Vagina (tissue), 2 donors: ENCODE data around the gene TMC4.

Source experiments
- POLR2A ChIP-seq, 2 donors: fragments of 450-650 bp; IDR thresholded peaks; one replicate each; pipeline ENCODE4 v1.6.1; 2017; ENCODE audit warnings: antibody characterized with exemption in 2 of 2, mild to moderate bottlenecking in 2 of 2, moderate library complexity in 2 of 2
- TF ChIP-seq, protein P1 (sequence below), 3 experiments: fragments of 450-650 bp in 2 of 3; fragments of 200-600 bp in 1 of 3; sonication (generic) in 1 of 3; IDR thresholded peaks; one replicate each; pipeline ENCODE4 v1.5.1; 2017 to 2019; ENCODE audit warnings: antibody characterized with exemption in 3 of 3, mild to moderate bottlenecking in 2 of 3, moderate library complexity in 2 of 3

DNA sequence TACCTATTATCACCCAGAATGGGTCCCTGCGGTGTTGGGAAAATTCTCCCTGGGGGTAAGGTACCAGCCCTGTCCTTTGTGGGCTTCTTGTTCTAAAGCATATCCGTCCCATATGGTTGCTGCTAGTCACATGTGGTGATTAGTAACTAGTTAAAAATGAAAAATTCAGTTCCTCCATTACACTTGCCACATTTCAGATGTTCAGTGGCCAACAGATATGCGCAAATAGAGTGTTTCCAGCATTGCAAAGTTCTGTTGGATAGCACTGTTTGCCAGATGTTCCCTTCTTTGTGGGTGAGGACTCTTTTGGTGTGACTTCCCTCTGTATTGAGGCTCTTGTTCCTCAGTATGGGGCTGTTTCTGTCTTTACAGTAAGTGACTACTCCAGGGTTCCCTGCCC is 31.6 kb downstream of the TMC4 start:
- TF ChIP-seq, protein P1, sequence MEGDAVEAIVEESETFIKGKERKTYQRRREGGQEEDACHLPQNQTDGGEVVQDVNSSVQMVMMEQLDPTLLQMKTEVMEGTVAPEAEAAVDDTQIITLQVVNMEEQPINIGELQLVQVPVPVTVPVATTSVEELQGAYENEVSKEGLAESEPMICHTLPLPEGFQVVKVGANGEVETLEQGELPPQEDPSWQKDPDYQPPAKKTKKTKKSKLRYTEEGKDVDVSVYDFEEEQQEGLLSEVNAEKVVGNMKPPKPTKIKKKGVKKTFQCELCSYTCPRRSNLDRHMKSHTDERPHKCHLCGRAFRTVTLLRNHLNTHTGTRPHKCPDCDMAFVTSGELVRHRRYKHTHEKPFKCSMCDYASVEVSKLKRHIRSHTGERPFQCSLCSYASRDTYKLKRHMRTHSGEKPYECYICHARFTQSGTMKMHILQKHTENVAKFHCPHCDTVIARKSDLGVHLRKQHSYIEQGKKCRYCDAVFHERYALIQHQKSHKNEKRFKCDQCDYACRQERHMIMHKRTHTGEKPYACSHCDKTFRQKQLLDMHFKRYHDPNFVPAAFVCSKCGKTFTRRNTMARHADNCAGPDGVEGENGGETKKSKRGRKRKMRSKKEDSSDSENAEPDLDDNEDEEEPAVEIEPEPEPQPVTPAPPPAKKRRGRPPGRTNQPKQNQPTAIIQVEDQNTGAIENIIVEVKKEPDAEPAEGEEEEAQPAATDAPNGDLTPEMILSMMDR (IDR thresholded peaks at IDR 0.05), result no peak
- TF ChIP-seq POLR2A (IDR thresholded peaks at IDR 0.05), result no peak
